WTC11 (cell line): Measurements from ENCODE around the gene C3orf18. TPM values are rescaled to one million over a fixed set of nuclear protein-coding genes. Genes with fewer than 3 reads are reported as not detected.

Source experiments
- ATAC-seq: fragments of 200-7000 bp; cut with Tn5 transposase; 2 replicates; pipeline ENCODE4 v1.10.0; 2021; ENCODE audit warnings: mild to moderate bottlenecking, moderate library complexity
- CTCF ChIA-PET: fragments of 300-600 bp; sonication (Branson Sonifier 250); formaldehyde crosslinking; loops from one replicate; lab custom pipeline; 2021; ENCODE audit warnings: antibody characterized with exemption; lab: Charles Lee
- POLR2A ChIA-PET: fragments of 350-600 bp; sonication (Branson Sonifier 250); formaldehyde crosslinking; loops from one replicate; lab custom pipeline; 2021; ENCODE audit warnings: antibody characterized with exemption; lab: Charles Lee
- DNase-seq: peaks from one replicate; pipeline ENCODE4 v3.0.0; 2021; ENCODE audit warnings: low spot score
- H3K27ac Mint-ChIP-seq: 2 replicates; pipeline ENCODE4 v1.8.0; 2021; ENCODE audit warnings: mixed read lengths
- H3K27me3 Mint-ChIP-seq: 2 replicates; pipeline ENCODE4 v1.8.0; 2021; ENCODE audit warnings: low read depth, mild to moderate bottlenecking, moderate library complexity, mixed read lengths
- H3K36me3 Mint-ChIP-seq: 2 replicates; pipeline ENCODE4 v1.8.0; 2021; ENCODE audit warnings: mixed read lengths
- H3K4me1 Mint-ChIP-seq: 2 replicates; pipeline ENCODE4 v1.8.0; 2022; ENCODE audit warnings: mixed read lengths
- H3K4me3 Mint-ChIP-seq: 2 replicates; pipeline ENCODE4 v1.8.0; 2021; ENCODE audit warnings: mild to moderate bottlenecking, moderate library complexity, mixed read lengths
- H3K9me3 Mint-ChIP-seq: 2 replicates; pipeline ENCODE4 v1.8.0; 2021; ENCODE audit warnings: mixed read lengths
- ATF3 ChIP-seq: sonication (generic); formaldehyde crosslinking; conservative IDR thresholded peaks from 2 replicates; pipeline ENCODE4 v1.8.1; 2022; ENCODE audit warnings: mild to moderate bottlenecking, missing genetic modification reagents
- FOXJ3 ChIP-seq: sonication (generic); formaldehyde crosslinking; IDR thresholded peaks from 2 replicates; pipeline ENCODE4 v1.9.0; 2021; ENCODE audit warnings: missing genetic modification reagents, mild to moderate bottlenecking, borderline replicate concordance
- GABPB1 ChIP-seq: sonication (generic); formaldehyde crosslinking; IDR thresholded peaks from 2 replicates; pipeline ENCODE4 v1.8.1; 2023; ENCODE audit warnings: mild to moderate bottlenecking, missing genetic modification reagents
- MYBL2 ChIP-seq: sonication (generic); formaldehyde crosslinking; IDR thresholded peaks from 2 replicates; pipeline ENCODE4 v1.8.1; 2023; ENCODE audit warnings: mild to moderate bottlenecking, moderate library complexity, missing genetic modification reagents
- PRRX2 ChIP-seq: fragments of 250-450 bp; sonication (Bioruptor Pico); IDR thresholded peaks from 2 replicates; pipeline ENCODE4 v1.8.0; 2021; ENCODE audit warnings: mild to moderate bottlenecking
- ZNF317 ChIP-seq: sonication (generic); formaldehyde crosslinking; IDR thresholded peaks from 2 replicates; pipeline ENCODE4 v1.8.1; 2023; ENCODE audit warnings: low read depth, mild to moderate bottlenecking, moderate library complexity, missing genetic modification reagents, borderline replicate concordance
- ZNF671 ChIP-seq: fragments of 250-450 bp; sonication (Bioruptor Pico); IDR thresholded peaks from 2 replicates; pipeline ENCODE4 v1.8.0; 2021; ENCODE audit warnings: mild to moderate bottlenecking
- total RNA-seq: library from RNA; stranded (reverse); gene quantifications from 3 replicates; pipeline ENCODE4 v1.2.3, GENCODE V29; 2021
- TF ChIP-seq, protein P1 (sequence below): sonication (generic); formaldehyde crosslinking; IDR thresholded peaks from 2 replicates; pipeline ENCODE4 v1.8.0; 2023; ENCODE audit warnings: missing genetic modification reagents, mild to moderate bottlenecking, borderline replicate concordance

Gene C3orf18
- total RNA-seq, 1 experiment from 2014 or later = 12.1 TPM

GRCh38 chr3:50509715-50510114 is 57.8 kb downstream of the C3orf18 start (continued):
- TF ChIP-seq, protein P1, sequence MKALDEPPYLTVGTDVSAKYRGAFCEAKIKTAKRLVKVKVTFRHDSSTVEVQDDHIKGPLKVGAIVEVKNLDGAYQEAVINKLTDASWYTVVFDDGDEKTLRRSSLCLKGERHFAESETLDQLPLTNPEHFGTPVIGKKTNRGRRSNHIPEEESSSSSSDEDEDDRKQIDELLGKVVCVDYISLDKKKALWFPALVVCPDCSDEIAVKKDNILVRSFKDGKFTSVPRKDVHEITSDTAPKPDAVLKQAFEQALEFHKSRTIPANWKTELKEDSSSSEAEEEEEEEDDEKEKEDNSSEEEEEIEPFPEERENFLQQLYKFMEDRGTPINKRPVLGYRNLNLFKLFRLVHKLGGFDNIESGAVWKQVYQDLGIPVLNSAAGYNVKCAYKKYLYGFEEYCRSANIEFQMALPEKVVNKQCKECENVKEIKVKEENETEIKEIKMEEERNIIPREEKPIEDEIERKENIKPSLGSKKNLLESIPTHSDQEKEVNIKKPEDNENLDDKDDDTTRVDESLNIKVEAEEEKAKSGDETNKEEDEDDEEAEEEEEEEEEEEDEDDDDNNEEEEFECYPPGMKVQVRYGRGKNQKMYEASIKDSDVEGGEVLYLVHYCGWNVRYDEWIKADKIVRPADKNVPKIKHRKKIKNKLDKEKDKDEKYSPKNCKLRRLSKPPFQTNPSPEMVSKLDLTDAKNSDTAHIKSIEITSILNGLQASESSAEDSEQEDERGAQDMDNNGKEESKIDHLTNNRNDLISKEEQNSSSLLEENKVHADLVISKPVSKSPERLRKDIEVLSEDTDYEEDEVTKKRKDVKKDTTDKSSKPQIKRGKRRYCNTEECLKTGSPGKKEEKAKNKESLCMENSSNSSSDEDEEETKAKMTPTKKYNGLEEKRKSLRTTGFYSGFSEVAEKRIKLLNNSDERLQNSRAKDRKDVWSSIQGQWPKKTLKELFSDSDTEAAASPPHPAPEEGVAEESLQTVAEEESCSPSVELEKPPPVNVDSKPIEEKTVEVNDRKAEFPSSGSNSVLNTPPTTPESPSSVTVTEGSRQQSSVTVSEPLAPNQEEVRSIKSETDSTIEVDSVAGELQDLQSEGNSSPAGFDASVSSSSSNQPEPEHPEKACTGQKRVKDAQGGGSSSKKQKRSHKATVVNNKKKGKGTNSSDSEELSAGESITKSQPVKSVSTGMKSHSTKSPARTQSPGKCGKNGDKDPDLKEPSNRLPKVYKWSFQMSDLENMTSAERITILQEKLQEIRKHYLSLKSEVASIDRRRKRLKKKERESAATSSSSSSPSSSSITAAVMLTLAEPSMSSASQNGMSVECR = no peak

- no peaks in the 10 kb centered on the region for H3K9me3 Mint-ChIP-seq
- CTCF ChIA-PET = interaction anchor here (1.3 to 5.1 kb wide), 5 partner anchors 9 to 103 kb away, joined by 3 to 21 read pairs (median 6); partner anchors contain the start of gene CISH
- H3K36me3 Mint-ChIP-seq = no peaks in the 10 kb centered on the region
- POLR2A ChIA-PET = no interaction called here
- TF ChIP-seq ZNF671 (CRISPR knock-in tag) (no peak), MYBL2 (no peak), ZNF317 (CRISPR knock-in tag) (no peak), GABPB1 (CRISPR knock-in tag) (no peak), PRRX2 (CRISPR knock-in tag) (no peak), ATF3 (CRISPR knock-in tag) (no peak), FOXJ3 (CRISPR knock-in tag) (no peak)
- no peak overlapping the region for H3K27ac Mint-ChIP-seq
- no peak overlapping the region for H3K4me3 Mint-ChIP-seq
- DNase-seq (no peak), ATAC-seq (no peak)
- H3K27me3 Mint-ChIP-seq = peaks cover 17% of the 10 kb centered on the region
- H3K4me1 Mint-ChIP-seq = peaks cover 2% of the 10 kb centered on the region; the same call in 1 of the 2 replicates
These were observed 58.7 kb downstream of the C3orf18 start for GRCh38 chr3:50508821-50509220.

Other genes with a start within 250 kb of the C3orf18 start
- 58.0 to 65.6 TPM (median 62.9 TPM) in 3 replicates for gene HYAL2, start 245.0 kb downstream of the C3orf18 start, total RNA-seq
- gene TUSC2, start 239.5 kb downstream of the C3orf18 start, total RNA-seq = 34.7 to 41.1 TPM (median 38.0 TPM) in 3 replicates
- 13.2 to 14.5 TPM (median 14.5 TPM) in 3 replicates for gene RASSF1, start 226.9 kb downstream of the C3orf18 start, total RNA-seq
- 0.46 to 0.80 TPM (median 0.74 TPM) in 3 replicates for gene ZMYND10, start 222.0 kb downstream of the C3orf18 start, total RNA-seq
- 20.6 to 26.6 TPM (median 23.9 TPM) in 3 replicates for gene NPRL2, start 217.0 kb downstream of the C3orf18 start, total RNA-seq
- gene CYB561D2, start 216.9 kb downstream of the C3orf18 start, total RNA-seq = 9.8 to 12.0 TPM (median 11.3 TPM) in 3 replicates
- gene TMEM115, start 208.2 kb downstream of the C3orf18 start, total RNA-seq = 26.7 to 30.0 TPM (median 28.4 TPM) in 3 replicates
- 22.0 to 23.4 TPM (median 22.3 TPM) in 3 replicates for gene CACNA2D2, start 64.1 kb downstream of the C3orf18 start, total RNA-seq
- 15.2 to 20.9 TPM (median 15.8 TPM) in 3 replicates for gene HEMK1, start 1.8 kb upstream of the C3orf18 start, total RNA-seq
- gene CISH, start 44.0 kb upstream of the C3orf18 start, total RNA-seq = 1.8 to 2.4 TPM (median 1.9 TPM) in 3 replicates
- gene MAPKAPK3, start 49.4 kb upstream of the C3orf18 start, total RNA-seq = 52.7 to 60.2 TPM (median 54.4 TPM) in 3 replicates
- 5.2 to 5.6 TPM (median 5.5 TPM) in 3 replicates for gene DOCK3, start 107.2 kb upstream of the C3orf18 start, total RNA-seq